Measurements from ENCODE around the gene SYT9.
A peak's percentile ranks its signal among the peaks of the same experiment; 100 is the strongest.

Gene SYT9

DNA sequence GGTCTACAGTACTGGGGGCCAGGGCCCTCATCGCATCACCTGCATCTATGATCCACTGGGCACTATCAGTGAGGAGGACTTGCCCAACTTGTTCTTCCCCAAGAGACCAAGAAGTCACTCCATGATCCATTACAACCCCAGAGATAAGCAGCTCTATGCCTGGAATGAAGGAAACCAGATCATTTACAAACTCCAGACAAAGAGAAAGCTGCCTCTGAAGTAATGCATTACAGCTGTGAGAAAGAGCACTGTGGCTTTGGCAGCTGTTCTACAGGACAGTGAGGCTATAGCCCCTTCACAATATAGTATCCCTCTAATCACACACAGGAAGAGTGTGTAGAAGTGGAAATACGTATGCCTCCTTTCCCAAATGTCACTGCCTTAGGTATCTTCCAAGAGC, 258.3 kb downstream of the SYT9 start:
- TF ChIP-seq, protein P1, sequence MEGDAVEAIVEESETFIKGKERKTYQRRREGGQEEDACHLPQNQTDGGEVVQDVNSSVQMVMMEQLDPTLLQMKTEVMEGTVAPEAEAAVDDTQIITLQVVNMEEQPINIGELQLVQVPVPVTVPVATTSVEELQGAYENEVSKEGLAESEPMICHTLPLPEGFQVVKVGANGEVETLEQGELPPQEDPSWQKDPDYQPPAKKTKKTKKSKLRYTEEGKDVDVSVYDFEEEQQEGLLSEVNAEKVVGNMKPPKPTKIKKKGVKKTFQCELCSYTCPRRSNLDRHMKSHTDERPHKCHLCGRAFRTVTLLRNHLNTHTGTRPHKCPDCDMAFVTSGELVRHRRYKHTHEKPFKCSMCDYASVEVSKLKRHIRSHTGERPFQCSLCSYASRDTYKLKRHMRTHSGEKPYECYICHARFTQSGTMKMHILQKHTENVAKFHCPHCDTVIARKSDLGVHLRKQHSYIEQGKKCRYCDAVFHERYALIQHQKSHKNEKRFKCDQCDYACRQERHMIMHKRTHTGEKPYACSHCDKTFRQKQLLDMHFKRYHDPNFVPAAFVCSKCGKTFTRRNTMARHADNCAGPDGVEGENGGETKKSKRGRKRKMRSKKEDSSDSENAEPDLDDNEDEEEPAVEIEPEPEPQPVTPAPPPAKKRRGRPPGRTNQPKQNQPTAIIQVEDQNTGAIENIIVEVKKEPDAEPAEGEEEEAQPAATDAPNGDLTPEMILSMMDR (IDR thresholded peaks at IDR 0.05; ENCODE audit: low read depth, low read length, missing control alignments), result no peak
- H3K4me3 ChIP-seq (replicated peaks; ENCODE audit: low read depth, low read length), result no peak overlapping the region
- no peak for DNase-seq (ENCODE audit: extremely low read depth, low read depth)

DNA sequence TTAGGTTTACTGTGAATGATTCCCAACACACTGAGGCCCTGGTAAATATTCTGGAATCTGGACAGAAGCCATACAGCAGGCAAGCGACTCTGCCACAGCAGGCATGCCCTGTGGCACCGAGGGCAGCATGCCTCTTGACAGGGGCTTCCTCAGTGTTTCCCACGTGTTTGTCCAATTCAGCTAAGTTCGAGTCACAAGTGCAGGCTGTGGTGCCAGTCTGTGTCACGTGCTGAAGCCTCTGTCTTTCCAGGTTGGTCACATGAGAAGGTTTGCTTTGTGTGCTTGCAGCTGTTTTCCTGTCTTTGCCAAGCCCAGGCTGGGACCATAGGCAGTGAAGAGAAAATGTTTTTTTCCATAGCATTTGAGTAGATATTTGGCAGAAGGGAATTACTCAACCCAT, 259.7 kb downstream of the SYT9 start:
- no peak for DNase-seq (ENCODE audit: extremely low read depth, low read depth)
- no peak overlapping the region for H3K4me3 ChIP-seq (replicated peaks; ENCODE audit: low read depth, low read length)
- TF ChIP-seq, protein P1 (IDR thresholded peaks at IDR 0.05; ENCODE audit: low read depth, low read length, missing control alignments), result no peak

DNA sequence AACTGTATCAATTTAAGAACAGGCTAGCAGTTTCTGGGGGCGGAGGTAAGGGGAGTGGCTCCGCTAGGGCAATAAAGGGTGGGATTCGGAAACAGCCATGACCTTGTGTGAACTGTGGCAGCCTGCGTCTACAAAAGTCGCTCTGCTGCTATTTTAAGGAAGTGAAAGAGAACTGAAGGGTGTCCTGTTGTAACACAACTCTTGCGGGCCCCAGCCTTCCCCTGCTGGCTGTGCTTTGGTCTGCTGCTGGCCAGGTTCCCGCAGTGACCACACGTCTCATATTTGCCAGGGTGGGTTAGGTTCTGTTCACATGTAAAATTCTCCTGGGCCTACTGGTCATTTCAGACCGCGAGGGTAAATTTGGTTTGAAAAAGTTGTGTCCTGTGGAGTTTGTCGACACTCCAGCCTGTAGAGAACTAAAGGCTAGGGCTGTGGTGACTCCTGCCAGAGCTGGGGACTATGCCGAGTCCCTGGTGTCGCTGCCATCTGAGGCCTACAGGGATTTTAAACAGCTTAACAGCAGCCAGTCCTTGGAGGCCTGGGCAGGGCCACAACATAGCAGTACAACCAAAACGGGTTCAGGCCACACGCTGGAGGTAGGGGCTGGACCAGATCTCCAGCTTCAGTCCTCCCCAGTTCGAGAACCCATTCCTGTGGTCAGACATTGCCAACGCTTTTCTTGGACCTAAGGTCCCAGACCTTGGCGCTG, 261.0 kb downstream of the SYT9 start:
- peak overlapping the region; percentile 52 for H3K4me3 ChIP-seq (replicated peaks; ENCODE audit: low read depth, low read length)
- TF ChIP-seq, protein P1 (IDR thresholded peaks at IDR 0.05; ENCODE audit: low read depth, low read length, missing control alignments), result no peak
- no peak for DNase-seq (ENCODE audit: extremely low read depth, low read depth)

DNA sequence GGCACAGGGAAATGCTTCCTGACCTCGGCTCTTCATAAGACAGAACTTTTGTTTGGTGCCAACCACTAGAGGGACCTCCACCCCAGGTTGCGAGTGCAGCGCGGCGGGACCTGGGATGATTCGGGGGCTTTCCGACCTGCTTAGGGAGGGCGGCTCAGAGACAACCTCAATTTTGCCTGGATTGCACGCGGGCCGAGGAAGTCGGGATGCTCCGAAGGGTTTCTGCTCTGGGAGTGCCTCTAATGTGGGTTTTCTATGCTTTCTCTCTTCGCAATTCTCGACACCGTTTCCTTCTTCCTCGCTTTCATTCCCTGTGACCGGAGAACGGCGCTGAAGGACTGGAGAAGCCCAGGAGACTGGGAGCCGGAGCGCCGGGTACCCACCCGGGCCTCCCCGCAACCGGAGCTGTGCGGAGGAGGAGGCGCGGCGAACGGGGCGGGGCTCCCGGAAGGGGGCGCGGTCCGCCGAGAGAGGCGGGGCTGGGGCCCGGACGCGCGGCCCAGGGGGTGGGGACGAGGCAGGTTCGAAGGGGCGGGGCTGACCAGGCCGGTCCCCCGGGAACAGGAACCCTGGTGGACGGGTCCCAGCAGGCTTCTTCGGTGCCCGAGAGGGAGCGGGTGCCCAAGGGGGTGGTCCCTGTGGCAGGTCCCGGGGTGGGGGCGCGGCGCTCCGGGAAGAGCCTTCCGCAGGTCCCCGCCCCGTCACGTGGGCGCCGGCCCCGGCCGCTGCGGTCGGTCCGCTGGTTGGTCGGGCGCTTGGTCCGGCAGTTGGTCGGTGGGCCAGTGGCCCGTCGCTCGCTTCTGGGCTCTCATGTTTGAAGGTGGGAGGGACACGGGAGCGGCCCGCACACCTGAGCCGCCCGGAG, 261.8 kb downstream of the SYT9 start, which contains the start of gene PPFIBP2:
PPFIBP2 (plus strand) TSS at position 766 of the 865 bp plus-strand sequence. CDS start 35,477 bp downstream, outside the sequence.
- peak; percentile 21 for DNase-seq (ENCODE audit: extremely low read depth, low read depth)
- H3K4me3 ChIP-seq (replicated peaks; ENCODE audit: low read depth, low read length), result peak within 1 kb of the TSS; percentile 52
- TF ChIP-seq, protein P1 (IDR thresholded peaks at IDR 0.05; ENCODE audit: low read depth, low read length, missing control alignments), result peak; percentile 75

DNA sequence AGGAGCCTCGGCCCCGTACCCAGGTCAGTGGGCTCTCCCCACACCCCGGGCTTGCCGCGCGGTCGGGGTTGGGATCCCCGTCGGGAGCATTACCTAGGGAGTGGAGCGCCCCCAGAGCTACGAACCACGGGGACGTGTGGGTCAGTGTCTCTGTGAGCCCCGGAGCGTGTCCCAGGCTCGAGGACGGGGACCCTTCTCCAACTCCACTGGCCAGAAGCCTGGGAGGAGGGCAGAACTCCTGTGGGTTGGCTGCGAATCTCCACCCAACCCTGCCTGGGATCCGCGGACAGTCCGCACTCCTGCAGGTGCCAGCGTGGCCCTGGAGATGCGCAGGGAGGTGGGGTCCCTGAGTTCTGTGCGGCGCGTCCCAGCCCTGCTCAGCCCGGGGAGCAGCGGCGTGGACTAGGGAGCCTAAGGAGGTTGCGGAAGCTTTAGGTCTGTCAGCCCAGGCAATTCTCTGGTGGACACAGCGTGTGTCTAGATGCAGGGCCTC, 262.4 kb downstream of the SYT9 start:
- peak overlapping the region; percentile 52 for H3K4me3 ChIP-seq (replicated peaks; ENCODE audit: low read depth, low read length)
- DNase-seq (ENCODE audit: extremely low read depth, low read depth), result no peak
- TF ChIP-seq, protein P1 (IDR thresholded peaks at IDR 0.05; ENCODE audit: low read depth, low read length, missing control alignments), result no peak

DNA sequence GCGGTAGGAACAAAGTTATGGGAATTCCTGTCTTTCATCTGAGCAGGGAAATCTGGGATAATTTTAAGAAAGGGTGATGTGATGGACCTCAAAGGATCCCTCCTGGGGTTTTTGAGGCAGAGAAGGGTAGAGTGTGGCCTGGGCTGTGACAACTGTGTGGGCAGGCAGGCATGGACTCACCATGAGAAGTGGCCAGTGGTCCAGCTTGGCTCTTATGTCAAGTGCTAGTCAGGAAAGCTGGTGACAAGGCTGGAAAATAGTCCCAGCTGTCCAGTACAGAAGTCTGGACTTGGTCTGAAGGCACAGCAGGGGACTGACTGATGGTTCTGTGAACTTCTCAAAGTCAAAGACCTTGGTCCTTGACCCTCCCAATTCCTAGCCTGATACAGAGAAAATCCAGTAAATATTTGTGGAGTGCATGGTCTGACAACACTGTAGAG, 263.8 kb downstream of the SYT9 start:
- no peak for DNase-seq (ENCODE audit: extremely low read depth, low read depth)
- H3K4me3 ChIP-seq (replicated peaks; ENCODE audit: low read depth, low read length), result no peak overlapping the region
- TF ChIP-seq, protein P1 (IDR thresholded peaks at IDR 0.05; ENCODE audit: low read depth, low read length, missing control alignments), result no peak
